Stimulated activated CD4-positive, alpha-beta T cell treated with anti-CD3 and anti-CD28 coated beads, Interleukin-15, amount 100 ng/mL, for 1 hour (primary cell): ENCODE measurements around the gene ATG13.
A peak's percentile ranks its signal among the peaks of the same experiment; 100 is the strongest.
"Not testable (repeated sequence)": the region's sequence is repeated elsewhere in the genome, so short reads cannot be mapped to it uniquely, and the experiment has no call there.

Experiments used
- DNase-seq, 2 donors: peaks; one replicate each; pipeline ENCODE4 v3.0.0-alpha.2; 2020; ENCODE audit warnings: low read depth in 1 of 2, low spot score in 1 of 2

ATG13 gene

DNA sequence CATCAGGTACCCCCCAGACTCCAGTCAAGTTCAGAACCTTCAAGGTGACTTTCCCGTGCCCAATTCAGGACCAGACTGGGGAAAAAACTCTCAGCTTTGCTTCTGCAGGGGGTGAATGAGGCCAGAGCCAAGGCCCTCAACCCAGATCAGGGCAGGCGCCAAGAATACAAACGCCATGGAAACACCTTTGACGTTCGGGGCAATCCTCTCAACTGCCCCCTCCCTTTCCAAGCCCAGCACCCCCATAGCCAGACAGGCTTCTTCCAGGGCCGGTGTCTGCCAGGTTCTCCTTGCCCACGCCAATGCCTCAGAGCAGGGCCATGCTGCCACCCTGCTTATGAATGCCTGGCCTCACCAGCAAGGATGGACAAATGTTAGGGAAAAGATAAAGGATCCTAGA lies 77.3 kb downstream of the ATG13 start:
- no peak for DNase-seq

DNA sequence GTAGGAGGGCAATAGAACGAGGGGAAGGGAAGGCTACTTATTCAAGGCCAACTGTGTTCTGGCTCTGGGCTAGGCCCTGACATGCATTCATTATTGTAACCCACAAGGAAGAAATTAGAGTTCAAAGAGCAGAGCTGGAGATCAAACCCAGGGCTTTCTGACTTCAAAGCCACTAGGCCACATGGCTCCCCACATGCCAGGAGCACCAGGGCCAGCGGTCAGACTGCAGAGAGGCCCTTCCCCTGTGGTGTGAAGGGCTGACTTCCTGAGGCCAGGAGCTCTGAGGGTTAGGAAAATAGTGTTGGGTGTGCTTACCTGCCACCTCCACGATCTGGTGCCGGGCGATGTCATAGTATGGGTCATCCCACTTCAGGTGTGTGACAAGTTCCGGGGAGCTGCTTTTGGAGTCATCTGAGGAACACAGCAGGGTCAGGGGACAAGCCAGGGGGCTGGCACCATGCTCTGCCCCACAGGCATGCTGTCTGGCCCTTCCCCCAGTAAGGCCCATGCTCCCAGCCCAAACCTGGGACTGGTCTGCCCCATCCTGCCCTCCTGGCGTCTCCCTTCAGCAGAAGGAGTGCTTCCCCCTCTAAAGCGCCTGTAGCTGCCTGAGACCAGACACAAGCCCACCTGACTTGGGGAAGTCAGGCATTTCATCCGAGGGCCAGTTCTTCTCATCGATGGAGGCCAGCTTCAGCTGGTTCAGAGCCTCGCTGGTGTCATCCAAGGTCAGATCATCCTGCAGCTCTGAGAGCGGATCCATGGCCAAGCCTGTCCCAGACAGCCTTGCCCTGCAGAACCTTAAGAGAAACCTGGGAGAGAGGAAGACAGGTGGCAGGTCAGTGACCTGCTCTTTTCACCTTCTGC lies 78.2 kb downstream of the ATG13 start:
- no peak for DNase-seq

DNA sequence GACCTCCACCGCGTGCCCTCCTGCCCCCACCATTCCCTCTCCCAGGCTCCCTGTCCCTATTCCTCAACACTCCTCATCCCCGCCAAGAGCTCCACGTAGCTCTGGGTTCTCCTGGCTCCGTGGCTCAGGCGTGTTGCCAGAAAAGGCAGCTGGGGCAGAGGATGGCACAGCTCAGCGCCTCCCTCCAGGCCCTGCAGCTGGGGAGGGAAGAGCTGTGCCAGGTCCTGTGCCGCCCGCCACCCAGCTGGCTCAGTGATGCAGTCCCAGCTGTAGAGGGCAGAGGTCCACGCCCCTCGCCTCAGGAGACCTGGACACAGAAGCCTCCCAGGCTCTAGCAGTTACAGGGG lies 78.8 kb downstream of the ATG13 start:
- DNase-seq = no peak

GRCh38 chr11:46697303-46697702 lies 80.0 kb downstream of the ATG13 start:
- no peak for DNase-seq

DNA sequence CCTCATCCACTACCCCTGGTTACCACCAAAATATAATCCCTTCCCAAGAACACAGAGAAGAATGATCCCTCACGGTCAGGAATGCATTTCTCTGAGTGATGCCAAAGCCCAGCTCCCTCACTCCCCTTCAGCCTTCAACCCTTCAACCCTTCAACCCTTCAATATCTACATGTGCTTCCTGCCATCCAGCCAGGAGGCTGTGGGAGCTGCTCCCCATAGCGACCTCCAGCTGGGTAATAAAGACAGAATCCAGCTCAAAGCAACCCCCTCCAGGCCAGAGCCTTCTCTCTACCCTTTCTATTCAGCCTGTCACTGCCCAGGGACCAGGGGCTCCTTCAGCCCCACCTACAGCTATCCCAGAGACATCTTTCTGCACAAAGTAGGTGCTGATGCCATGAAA lies 80.4 kb downstream of the ATG13 start:
- DNase-seq = no peak

DNA sequence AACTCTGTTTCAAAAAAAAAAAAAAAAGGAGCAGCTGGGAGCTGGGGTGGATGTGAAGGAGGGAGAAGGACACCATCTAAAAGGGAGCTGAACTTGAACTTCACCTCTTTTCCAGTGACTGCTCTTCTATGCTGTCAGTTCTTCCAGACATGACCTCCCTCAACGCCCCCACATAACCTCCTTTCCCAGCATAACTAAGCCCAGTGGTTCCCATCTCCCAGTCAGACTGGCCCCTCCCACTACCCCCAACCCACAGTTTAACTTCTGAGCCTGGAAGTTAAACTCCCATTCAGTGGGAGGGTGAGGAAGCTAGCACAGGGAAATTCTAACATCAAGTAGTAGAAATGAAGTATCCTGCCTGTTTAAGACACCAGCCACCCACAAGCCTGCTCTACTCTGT lies 81.2 kb downstream of the ATG13 start:
- DNase-seq = no peak

DNA sequence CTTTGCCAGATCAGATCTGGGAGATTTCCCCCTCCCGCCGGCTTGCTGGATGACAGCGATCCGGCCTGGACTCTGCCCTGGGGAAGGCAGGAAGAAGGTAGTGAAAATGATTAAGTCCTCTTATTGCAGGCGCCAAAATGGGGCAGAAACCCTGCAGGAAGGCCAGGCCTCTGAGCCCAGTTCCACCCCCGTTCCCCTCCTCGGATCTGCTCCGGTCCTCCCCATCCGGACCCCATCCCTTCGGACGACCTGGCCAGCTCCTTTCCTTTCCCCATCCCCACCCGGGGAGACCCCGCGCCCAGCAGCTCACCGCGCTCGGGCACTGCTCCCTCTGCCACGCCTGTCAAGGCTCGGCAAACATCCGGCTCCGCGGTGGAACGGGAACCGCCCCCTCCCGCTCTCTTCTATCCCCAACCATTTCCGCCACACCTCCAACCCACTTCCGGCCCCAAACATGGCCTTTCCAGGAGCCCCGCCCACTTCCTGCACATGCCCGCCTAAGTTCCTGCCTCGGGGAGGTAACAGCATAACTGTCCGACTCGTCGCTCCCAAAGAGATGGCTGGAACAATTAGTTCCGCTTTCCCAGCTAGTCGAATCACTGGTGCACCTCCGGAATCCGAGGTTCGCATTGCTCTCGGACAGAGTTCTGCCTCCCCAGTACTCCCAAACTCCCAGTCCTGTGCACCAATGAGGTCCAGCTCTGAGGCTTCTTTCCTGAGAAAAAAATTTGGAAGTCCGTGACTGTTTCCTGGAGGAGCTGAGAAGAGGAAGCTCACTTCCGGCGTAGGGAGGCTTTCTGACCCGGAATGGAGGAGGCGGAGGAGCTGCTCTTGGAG lies 83.1 kb downstream of the ATG13 start, which contains the start of the genes ARHGAP1 and ZNF408:
Gene ARHGAP1, minus strand, starts transcription at position 379 of the 837 bp plus-strand sequence. CDS start 4,512 bp downstream, outside the sequence.
Gene ZNF408, plus strand, starts transcription at position 791 of the 837 bp plus-strand sequence. Its CDS starts 17 bp downstream, at position 808.
- DNase-seq = peak; percentile 97 to 98

DNA sequence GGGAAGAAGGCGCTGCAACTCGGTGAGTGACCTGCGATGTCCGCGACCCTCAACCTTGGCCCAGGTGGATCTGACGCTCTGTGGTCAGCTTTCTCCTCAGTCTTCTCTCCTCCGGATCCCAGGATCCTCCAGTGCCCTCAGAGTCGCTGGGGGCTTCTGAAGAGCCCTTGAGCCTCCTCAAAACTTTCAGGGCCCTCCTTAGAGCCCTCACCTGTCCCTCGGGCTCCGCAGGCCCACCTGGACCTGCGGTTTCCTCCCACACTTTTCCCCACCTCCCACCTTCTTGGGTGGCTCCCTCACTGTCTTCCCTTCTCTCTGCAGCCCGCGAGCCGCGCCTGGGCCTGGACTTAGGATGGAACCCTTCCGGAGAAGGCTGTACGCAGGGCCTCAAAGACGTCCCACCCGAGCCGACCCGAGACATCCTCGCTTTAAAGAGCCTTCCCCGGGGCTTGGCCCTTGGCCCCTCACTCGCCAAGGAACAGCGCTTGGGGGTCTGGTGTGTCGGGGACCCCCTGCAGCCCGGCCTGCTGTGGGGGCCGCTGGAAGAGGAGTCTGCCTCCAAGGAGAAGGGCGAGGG lies 83.8 kb downstream of the ATG13 start:
- no peak for DNase-seq

GRCh38 chr11:46705070-46705688 lies 87.8 kb downstream of the ATG13 start:
- DNase-seq = no peak

- DNase-seq = no peak
Observed at GRCh38 chr11:46706886-46707285, 89.5 kb downstream of the ATG13 start.

- DNase-seq = not testable (repeated sequence)
Observed at GRCh38 chr11:46709351-46709750, 92.0 kb downstream of the ATG13 start.

- no peak for DNase-seq
Observed at GRCh38 chr11:46710821-46711269, 93.5 kb downstream of the ATG13 start.

DNA sequence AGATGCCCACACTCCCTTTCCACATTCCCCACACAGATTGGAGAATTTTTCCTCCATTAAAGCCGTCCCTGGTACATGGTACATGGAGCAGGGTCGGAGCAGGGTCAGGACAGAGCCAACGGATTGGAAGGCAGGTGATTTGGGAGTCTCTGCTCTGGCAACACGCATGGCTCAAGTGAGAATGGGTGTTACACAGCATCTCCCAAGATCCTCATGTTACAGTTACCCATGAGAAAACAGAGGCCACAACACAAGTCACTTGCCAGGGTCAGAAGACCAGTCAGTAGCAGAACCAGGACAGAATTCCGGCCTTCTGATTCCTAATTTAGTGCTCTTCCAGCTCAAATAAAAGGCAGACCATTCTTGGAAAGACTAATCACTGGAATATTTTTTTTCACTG lies 94.0 kb downstream of the ATG13 start:
- DNase-seq = no peak

- DNase-seq = no peak
Observed at GRCh38 chr11:46712874-46713576, 95.7 kb downstream of the ATG13 start.

GRCh38 chr11:46717825-46718154 lies 100.4 kb downstream of the ATG13 start:
- DNase-seq = not testable (repeated sequence)

DNA sequence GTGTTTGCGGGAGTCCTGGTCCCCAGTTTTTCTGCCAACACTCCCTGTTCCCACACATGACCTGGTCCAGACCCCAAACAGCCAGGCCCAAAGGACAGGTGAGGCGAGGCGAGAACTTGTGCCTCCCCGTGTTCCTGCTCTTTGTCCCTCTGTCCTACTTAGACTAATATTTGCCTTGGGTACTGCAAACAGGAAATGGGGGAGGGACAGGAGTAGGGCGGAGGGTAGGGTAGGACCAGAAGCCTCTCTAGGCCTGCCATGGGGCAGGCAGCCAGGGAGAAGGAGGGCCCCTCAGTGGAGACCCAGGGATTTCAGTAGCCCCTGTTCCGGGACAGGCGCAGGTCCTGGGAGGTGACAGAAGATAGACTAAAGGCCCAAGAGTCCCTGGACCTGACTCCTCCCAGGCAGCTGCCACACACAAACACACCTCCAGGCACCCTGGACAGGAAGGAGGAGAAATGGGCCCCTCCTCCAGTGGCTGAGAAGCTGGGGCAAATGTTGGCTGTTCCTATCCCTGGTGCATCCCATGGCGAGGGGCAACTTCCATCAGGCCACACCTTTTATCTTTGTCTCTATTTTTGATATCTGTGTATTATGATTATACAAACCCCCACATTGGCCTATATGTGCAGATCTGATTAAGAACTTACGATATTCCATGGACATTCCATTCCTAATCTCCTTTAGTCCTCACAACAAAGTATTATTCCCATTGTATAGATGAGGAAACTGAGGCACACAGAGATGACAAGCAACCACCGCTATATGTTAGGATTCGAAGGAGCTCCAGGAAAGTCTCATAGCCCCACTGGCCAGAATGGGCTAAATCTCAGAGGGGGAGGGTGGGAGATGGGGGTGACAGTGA lies 101.0 kb downstream of the ATG13 start:
- DNase-seq = no peak

GRCh38 chr11:46719048-46719542 lies 101.7 kb downstream of the ATG13 start, which contains the start of gene F2:
Gene F2 (plus strand): TSS chr11:46719213. CDS start chr11:46719236, 23 bp downstream.
- no peak for DNase-seq

DNA sequence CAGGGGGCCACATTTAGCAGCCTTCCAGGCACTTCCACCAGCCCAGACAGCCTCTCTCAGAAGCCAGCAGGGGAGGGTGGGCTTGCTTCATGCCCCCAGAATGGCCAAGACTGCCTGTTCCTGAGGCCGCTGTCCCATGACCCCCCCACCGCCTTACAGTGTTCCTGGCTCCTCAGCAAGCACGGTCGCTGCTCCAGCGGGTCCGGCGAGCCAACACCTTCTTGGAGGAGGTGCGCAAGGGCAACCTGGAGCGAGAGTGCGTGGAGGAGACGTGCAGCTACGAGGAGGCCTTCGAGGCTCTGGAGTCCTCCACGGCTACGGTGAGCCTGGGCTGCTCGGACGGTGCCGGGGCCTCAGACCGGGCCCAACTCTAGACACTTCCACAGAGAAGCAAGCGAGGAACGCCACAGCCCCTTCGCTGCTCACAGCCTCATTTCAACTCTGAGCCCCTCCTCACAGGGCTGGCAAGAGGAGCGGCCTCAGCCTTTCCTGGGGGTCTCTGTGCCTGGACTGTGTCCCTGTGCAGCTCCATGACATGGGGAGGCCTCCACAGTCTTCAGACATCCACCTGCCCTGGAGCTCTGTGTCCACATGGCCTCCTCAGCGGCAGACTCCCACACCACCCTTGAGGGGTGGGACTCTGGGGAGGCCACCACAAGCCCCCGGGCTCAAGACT lies 102.3 kb downstream of the ATG13 start:
- no peak for DNase-seq

- DNase-seq = no peak
Observed at GRCh38 chr11:46721286-46721685, 103.9 kb downstream of the ATG13 start.
